Erythroblast (primary cell): Measurements from ENCODE around the gene SST.
A peak's percentile ranks its signal among the peaks of the same experiment; 100 is the strongest.
"Not testable (repeated sequence)": the region's sequence is repeated elsewhere in the genome, so short reads cannot be mapped to it uniquely, and the experiment has no call there.

Experiments used
- DNase-seq, 2 experiments: peaks; one replicate each; lab custom pipeline; 2025; lab: John Stamatoyannopoulos, UW
- GATA1 ChIP-seq: IDR thresholded peaks from 2 replicates; pipeline ENCODE4 v1.6.1; 2011; ENCODE audit warnings: low read depth, mild to moderate bottlenecking, control low read depth, low read length, moderate library complexity
- POLR2A ChIP-seq: IDR thresholded peaks from 2 replicates; pipeline ENCODE4 v1.6.1; 2011; ENCODE audit warnings: mild to moderate bottlenecking, low read length

Gene SST

DNA sequence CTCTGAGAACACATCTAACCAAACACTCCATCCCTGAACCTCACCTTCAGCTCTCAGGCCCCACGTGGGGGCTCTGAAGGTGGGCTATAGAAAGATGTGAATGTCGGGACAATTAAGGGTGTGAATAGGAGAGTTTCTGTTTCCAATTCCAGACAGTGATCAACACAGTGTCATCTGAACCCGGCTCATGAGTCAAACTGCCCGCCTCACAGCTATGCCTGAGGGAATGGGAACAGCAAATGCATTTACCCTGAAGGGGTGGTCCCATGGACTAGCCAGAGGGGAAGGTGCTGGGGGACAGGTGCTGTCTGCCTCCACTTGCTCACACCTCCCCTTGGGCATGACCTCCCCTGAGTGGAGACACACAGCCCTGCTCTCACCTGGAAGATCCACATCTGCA, 25.8 kb upstream of the SST start:
- no peak for TF ChIP-seq POLR2A
- no peak for TF ChIP-seq GATA1
- no peak for DNase-seq

DNA sequence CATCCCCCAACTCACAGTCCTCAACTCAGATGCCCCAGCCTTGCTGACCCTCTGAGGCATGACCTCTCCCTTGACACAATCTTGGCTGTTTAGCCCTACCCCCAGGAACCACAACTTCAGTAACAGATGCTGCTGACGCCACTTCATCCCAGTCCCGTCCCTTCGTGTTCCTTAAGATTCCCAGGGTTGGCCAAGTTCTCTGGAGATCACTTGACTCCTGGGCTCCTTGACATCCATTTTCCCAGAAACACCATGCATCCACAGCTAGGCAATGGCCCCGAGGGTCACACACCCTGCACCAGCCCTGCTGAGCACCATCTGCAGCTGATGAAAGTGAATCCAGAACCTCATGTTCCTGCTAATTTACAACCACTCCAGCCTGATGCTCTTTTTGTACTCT, 25.3 kb upstream of the SST start:
- TF ChIP-seq GATA1 (no peak), POLR2A (no peak)
- no peak for DNase-seq

DNA sequence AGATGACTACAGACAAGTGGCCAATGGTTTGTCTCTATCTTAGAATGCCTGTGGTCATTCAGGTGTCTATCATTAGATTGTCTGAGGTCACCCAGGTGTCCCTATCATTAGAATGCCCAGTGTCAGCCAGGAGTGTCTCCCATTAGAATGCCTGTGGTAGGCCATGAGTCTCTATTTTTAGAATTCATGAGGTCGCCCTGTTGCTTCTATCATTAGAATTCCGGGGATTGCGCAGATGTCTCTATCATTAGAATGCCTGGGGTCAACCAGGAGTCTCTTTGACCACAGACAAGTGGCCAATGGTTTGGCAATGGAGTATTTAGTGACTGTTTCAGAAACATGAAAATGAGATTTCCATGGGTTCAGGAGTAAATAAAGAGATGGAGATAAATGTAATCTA, 24.6 kb upstream of the SST start:
- DNase-seq: no peak
- TF ChIP-seq POLR2A (no peak), GATA1 (no peak)

DNA sequence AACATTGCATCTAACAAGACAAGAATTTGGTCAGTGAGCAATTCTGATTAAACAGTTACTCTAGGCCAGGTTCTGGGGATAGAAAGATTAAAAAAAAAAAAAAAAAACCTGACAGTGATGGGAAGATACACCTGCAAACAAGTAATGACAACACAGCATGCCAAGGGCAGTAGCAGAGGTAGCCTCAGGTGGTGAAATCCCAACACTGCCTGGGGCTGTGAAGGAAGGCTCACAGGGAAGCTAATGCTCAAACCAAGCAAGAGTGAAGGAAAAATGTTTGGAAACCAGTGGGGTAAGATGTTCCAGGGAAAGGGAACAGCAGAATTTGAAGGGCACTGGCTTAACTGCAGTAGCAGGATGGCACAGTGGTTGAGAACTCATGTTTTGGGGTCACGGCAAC, 23.2 kb upstream of the SST start:
- TF ChIP-seq POLR2A: no peak
- no peak for TF ChIP-seq GATA1
- DNase-seq: no peak

DNA sequence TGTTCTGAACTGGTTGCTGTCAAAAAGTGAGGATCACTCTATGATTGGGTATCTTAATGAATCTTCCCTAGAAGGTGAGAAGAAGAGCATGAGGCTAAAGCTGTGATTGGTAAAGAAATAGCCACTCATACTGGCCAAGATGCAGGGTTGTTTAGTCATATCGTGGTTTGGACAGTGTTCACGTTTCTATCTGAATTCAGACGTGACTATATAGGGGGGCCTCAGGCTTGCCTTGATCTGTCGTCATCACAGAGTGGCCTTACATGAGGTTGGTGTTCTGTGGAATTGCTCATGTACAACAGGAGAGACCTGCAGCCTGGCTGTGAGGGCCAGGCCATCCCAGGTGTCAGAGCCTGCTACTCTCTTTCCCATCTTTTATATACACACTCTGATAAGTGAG, 19.8 kb upstream of the SST start:
- DNase-seq: no peak

DNA sequence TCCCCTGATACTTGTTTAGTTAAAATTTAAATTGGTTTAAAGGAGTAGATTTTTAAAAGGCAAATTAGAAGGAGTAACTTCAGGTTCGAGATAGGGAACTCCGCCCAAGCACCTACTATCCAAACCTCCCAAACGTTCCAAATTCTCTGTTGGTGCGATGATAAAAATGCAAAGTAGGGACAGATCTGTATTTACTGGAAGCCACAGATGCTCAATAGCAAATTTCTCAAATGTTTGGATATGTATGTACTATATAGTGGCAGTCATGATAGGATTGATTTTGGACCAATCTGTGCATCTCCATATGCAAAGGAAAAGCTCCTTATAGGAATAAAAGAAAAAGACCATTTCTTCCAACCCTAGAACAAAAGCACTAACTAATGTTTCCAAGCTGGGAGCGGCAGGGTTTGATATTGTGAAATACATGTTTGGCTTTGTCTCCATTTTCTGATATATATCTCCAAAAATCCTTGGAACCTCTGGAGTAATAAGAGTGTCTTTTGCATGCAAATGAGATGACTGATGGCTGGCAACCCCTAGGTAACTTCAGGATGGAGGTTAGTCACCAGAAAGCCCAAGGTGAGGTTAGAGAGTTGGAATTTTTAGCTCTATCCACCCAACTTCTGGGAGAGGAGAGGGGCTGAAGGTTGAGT, 16.6 kb upstream of the SST start:
- TF ChIP-seq GATA1 (no peak), POLR2A (no peak)
- DNase-seq: no peak

More for the DNA sequence above, 19.8 kb upstream of the SST start:
- TF ChIP-seq POLR2A: no peak
- TF ChIP-seq GATA1: no peak

DNA sequence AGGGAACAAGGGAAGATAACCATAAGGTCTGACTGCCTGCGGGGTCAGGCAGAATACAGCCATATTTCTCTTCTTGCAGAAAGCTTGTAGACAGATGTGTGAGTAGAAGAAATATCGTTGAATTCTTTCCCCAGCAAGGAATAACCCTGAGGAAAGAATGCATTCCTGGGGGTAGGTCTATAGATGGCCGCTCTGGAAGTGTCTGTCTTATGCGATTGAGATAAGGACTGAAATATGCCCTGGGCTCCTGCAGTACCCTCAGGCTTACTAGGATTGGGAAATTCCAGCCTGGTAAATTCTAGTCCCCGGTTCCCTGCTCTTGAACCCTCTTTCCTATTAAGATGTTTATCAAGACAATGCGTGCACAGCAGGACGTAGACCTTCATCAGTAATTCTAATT, 15.8 kb upstream of the SST start:
- DNase-seq: no peak
- TF ChIP-seq GATA1 (no peak), POLR2A (no peak)

DNA sequence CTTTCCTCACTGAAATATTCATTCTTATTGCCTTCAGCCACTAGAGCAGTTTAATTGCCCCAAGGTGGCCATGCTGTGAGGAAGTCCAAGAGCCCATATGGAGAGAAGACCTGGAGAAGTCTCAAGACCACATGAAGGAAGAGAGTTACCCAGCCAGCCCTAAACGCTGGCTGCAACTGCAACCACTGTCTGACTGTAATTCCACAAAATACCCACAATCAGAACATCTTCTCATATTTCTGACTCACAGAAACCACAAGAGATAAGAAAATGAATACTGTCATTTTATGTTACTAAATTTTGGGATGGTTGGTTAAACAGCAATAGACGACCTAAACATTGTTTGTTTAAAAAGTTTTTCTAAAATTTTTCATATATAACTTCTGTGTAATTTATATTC, 14.7 kb upstream of the SST start:
- DNase-seq: no peak
- TF ChIP-seq GATA1 (no peak), POLR2A (no peak)

DNA sequence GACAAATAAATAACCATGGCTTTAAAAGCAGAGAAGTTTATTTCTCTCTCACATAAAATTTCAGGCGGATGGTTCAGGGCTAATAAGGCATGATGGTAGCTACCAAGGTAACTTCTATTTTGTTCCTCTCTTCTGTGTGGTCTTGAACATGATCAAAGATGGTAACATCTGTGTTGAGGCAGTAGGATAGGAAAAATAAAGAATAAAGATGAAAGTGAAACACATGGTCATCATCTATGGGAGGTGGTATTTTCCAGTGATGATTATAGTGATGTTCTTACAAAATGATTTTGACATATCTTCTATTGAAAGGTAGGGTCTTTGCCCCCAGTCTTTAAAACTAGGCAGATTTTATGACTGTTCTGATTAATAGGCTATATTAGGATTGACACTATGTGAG, 14.2 kb upstream of the SST start:
- DNase-seq: no peak
- TF ChIP-seq GATA1 (no peak), POLR2A (no peak)

DNA sequence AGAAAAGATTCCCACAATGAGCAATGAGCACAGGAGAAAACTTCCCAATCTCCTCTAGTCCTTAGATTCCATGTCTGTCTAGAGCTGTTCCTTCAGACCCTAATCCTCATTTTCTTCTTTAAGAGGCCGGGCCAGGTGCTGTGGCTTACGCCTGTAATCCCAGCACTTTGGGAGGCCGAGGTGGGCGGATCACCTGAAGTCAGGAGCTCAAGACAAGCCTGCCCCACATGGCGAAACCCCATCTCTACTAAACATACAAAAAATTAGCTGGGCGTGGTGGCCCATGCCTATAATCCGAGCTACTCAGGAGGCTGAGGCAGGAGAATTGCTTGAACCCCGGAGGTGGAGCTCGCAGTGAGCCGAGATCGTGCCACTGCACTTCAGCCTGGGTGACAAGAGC, 11.6 kb upstream of the SST start:
- not testable (repeated sequence) for DNase-seq

DNA sequence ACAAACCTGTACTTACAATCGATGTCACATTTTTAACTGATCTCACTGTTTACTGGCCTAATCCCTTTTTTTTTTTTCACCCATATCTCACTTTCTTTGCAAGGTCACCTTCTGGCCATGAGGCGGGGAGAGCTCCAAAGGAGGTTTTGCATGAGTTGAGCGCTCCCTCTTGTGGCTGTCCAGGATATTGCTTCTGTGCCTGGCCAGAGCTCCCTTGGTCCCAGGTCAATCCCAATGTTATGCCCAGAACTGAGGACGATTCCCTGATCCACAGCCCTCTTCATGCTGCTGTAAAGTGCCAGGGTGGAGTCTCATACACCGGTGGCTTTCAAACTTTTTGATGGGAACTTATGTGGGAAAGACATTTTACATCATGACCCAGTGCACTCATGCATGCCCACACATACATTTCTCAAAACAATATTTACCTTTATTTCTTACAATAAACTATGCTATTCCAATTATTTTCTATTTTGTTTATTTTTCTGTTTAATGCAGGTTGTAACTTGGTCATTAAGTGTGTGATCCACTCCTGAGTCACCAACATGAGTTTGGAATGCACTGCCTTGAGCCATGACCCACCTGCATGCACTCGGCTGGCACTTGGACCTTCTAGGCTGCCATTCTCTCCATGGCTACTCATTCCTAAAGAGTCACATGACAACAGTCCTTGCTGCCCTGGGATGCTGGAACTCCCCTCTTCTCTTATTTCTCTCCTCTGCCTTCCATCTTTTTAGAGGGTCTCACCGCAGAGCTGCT, 9.6 kb upstream of the SST start:
- TF ChIP-seq GATA1 (no peak), POLR2A (no peak)
- peak; percentile 64 to 77 for DNase-seq

DNA sequence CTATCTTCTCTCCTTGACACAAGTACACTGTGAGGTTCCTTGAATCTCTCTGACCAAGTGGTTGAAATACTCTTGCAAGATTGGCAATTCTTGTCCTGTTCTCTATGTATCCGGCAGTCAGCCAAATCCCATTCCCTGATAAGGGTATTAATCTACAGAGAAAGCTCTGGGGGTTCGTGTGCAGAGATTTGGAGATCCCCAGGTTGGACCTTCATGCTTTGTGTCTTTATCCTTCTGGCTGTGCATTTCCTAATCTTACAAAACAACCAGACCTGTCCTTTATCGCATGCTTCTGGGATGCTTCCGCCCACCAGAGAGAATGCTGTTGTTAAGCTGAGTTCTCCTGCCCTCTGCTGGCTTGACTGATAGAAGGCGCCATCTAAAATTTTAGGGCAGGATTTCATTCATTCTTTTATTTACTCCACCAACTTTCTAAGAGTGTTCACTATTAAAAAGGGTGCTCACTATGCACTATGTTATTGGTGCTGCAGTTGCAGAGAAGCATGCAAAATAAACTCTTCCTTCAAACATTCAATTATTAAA, 8.6 kb upstream of the SST start:
- TF ChIP-seq POLR2A: no peak
- no peak for TF ChIP-seq GATA1
- DNase-seq: peak; percentile 39 to 46

DNA sequence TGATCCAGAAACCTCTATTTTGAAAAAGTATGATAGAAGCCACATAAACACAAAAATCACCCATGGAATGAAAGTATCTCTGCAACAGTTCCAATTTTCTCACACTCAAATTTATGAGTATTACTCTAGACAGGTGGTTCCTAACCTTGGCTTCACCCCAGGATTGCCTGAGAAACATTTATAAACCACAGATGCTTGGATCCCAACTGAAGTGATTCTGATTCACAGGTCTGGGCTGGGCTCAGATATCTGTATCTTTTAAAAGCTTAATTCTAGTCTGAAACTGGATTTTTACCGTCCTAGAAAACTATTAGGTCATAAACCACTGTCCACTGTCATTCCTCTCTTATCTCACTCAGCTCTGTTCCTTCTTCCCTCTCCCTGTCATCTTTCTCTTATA, 7.4 kb upstream of the SST start:
- no peak for TF ChIP-seq POLR2A
- TF ChIP-seq GATA1: no peak
- DNase-seq: no peak

DNA sequence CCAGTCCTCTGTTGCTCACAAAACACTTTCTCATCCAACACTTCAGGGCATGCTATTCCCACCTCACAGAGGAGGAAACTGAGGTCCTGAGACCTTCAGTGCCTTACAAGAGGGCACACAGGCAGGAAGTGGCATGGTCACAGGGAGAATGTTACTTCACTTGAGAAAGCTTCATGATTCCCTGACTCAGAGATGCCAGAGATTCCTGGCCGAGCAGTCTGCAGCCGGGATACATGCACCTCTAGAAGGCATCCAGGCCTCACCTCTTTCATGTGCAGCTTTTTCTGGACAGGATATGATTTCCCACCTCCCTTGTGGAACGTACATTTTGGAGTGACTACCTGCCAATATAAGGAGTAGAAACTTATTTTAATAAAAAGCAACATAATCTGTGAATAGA, 2.8 kb upstream of the SST start:
- DNase-seq: no peak
- TF ChIP-seq POLR2A (no peak), GATA1 (no peak)
